HUES48 (cell line): ENCODE measurements around the gene DAD1.

ENCODE experiments used
- H3K27ac ChIP-seq: one replicate; pipeline ENCODE4 v1.7.0; 2013; ENCODE audit warnings: low read depth, low read length, inconsistent platforms
- H3K27me3 ChIP-seq: 2 replicates; pipeline ENCODE4 v1.6.1; 2013; ENCODE audit warnings: mild to moderate bottlenecking, low read length; ENCODE audit not compliant: control insufficient read depth, insufficient read depth
- H3K36me3 ChIP-seq: 2 replicates; pipeline ENCODE4 v1.6.1; 2013; ENCODE audit warnings: low read length; ENCODE audit not compliant: control insufficient read depth, insufficient read depth
- H3K4me1 ChIP-seq: 2 replicates; pipeline ENCODE4 v1.6.1; 2013; ENCODE audit warnings: mild to moderate bottlenecking, low read length; ENCODE audit not compliant: control insufficient read depth, insufficient read depth
- H3K4me3 ChIP-seq: 2 replicates; pipeline ENCODE4 v1.5.1; 2013; ENCODE audit warnings: mild to moderate bottlenecking, low read depth, low read length
- H3K9ac ChIP-seq: 2 replicates; pipeline ENCODE4 v1.6.1; 2013; ENCODE audit warnings: mild to moderate bottlenecking, low read depth, low read length, moderate library complexity
- H3K9me3 ChIP-seq: 2 replicates; pipeline ENCODE4 v1.6.1; 2013; ENCODE audit warnings: low read length; ENCODE audit not compliant: control insufficient read depth, insufficient read depth

DAD1 gene

DNA sequence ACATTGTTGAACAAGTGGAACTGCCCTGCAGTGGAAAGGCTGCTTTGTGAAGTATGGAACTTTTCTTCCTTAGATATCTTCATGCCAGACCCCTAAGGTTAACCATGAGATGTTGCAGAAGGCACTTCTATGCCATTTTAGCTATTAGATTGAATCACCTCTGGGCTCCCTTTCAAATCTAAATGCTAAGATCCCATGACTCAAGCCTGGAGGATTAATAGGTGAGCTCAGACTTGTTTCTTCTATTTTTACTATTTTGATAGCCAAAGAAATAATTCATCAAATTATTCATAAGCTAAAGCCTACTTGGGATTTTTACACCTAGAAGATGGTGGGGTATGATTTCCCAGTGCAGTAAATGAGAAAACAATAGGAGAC, 64.3 kb downstream of the DAD1 start:
- H3K4me3 ChIP-seq = no peak overlapping the region
- no peaks in the 10 kb centered on the region for H3K9me3 ChIP-seq
- H3K27ac ChIP-seq = no peak overlapping the region
- no peak overlapping the region for H3K9ac ChIP-seq
- H3K36me3 ChIP-seq = no peaks in the 10 kb centered on the region
- H3K4me1 ChIP-seq = no peaks in the 10 kb centered on the region
- no peaks in the 10 kb centered on the region for H3K27me3 ChIP-seq

GRCh38 chr14:22524115-22524783, 64.8 kb downstream of the DAD1 start:
- no peaks in the 10 kb centered on the region for H3K4me1 ChIP-seq
- no peaks in the 10 kb centered on the region for H3K36me3 ChIP-seq
- H3K4me3 ChIP-seq = no peak overlapping the region
- H3K27me3 ChIP-seq = no peaks in the 10 kb centered on the region
- H3K9me3 ChIP-seq = no peaks in the 10 kb centered on the region
- no peak overlapping the region for H3K9ac ChIP-seq
- H3K27ac ChIP-seq = no peak overlapping the region

- Histone ChIP-seq H3K4me3 (no peak overlapping the region), H3K27ac (no peak overlapping the region), H3K27me3 (no peaks in the 10 kb centered on the region), H3K9ac (no peak overlapping the region), H3K9me3 (no peaks in the 10 kb centered on the region), H3K4me1 (no peaks in the 10 kb centered on the region), H3K36me3 (no peaks in the 10 kb centered on the region)
These were observed 65.7 kb downstream of the DAD1 start for GRCh38 chr14:22523283-22523682.

- H3K27ac ChIP-seq = no peak overlapping the region
- H3K4me3 ChIP-seq = no peak overlapping the region
- H3K4me1 ChIP-seq = no peaks in the 10 kb centered on the region
- H3K9ac ChIP-seq = no peak overlapping the region
- H3K27me3 ChIP-seq = no peaks in the 10 kb centered on the region
- H3K9me3 ChIP-seq = no peaks in the 10 kb centered on the region
- H3K36me3 ChIP-seq = no peaks in the 10 kb centered on the region
These were observed 66.5 kb downstream of the DAD1 start for GRCh38 chr14:22522466-22522957.

GRCh38 chr14:22521449-22522239, 67.4 kb downstream of the DAD1 start:
- Histone ChIP-seq H3K4me1 (no peaks in the 10 kb centered on the region), H3K4me3 (no peak overlapping the region), H3K36me3 (no peaks in the 10 kb centered on the region), H3K27ac (no peak overlapping the region), H3K27me3 (no peaks in the 10 kb centered on the region), H3K9me3 (no peaks in the 10 kb centered on the region), H3K9ac (no peak overlapping the region)

DNA sequence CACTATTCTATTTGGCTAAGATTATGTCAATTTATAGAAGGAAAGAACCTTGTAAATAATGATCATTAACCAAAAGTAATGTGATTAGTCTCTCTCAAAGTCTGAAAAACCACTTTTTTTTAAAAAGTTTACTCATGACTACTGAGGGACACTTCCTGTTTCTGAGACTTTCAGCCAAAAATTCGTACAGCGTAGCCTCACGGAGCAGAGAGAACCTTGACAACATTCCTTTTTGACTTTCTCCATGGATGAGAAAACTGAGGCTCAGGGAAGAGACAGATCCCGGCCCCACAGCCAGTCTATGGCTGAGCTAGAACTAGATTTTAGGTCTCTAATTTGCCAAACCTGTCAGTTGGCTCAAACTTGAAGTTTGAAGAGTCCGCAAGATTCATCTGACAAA, 68.2 kb downstream of the DAD1 start:
- Histone ChIP-seq H3K4me3 (no peak overlapping the region), H3K27ac (no peak overlapping the region), H3K4me1 (no peaks in the 10 kb centered on the region), H3K9me3 (no peaks in the 10 kb centered on the region), H3K9ac (no peak overlapping the region), H3K27me3 (no peaks in the 10 kb centered on the region), H3K36me3 (no peaks in the 10 kb centered on the region)

GRCh38 chr14:22519877-22520685, 68.9 kb downstream of the DAD1 start:
- Histone ChIP-seq H3K4me1 (no peaks in the 10 kb centered on the region), H3K36me3 (no peaks in the 10 kb centered on the region), H3K9me3 (no peaks in the 10 kb centered on the region), H3K4me3 (no peak overlapping the region), H3K27ac (no peak overlapping the region), H3K9ac (no peak overlapping the region), H3K27me3 (no peaks in the 10 kb centered on the region)

DNA sequence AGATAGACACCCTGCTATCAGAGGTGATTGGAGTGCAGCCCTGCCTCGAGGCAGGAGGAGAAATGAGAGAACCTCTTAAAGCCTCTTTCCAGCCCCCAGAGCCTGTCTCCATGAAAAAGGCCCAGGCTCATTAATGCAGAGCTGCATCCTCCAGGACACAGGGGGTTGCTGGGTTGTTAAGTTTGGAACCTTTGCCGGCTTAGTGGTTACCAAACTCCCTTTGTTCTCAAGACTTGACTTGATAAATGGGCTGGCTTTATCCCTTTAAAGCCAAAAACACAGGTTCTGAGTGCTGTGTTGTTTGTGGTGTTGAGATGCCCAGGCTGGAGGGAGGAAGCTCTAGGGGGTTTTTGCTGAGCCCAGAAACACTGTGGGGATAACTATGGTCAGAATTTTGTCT, 71.0 kb downstream of the DAD1 start:
- H3K4me3 ChIP-seq = no peak overlapping the region
- no peaks in the 10 kb centered on the region for H3K36me3 ChIP-seq
- H3K9ac ChIP-seq = no peak overlapping the region
- no peaks in the 10 kb centered on the region for H3K27me3 ChIP-seq
- H3K4me1 ChIP-seq = no peaks in the 10 kb centered on the region
- no peak overlapping the region for H3K27ac ChIP-seq
- H3K9me3 ChIP-seq = no peaks in the 10 kb centered on the region

DNA sequence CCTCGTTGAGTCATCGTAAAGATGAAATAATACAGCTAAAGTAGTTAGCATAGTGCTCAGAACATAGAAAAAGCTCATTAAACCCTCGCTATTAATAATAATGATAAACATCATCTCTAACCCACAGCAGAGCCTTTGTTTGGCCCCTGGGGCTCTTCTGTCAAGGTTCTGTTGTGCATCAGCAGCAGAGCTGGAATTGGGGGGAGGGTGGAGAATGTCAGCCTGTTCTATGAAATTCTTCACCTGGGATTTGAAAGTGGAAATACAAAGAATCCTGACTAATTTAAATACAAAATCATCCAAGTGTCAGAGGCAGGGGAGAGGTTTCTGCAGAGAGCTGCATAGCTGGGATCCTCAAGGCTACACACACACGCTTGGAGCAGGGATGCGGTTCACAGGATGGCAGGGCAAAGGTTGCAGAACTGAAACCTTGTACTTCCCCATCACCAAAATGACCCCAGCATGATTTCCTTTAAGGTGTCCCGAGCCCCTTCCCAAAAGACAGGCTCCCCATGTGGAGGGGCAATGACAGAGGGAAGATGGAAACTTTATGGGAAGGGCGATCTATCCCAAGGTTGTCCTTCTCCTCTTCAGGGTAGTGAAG, 71.8 kb downstream of the DAD1 start:
- Histone ChIP-seq H3K27ac (no peak overlapping the region), H3K27me3 (no peaks in the 10 kb centered on the region), H3K9ac (no peak overlapping the region), H3K4me3 (no peak overlapping the region), H3K4me1 (no peaks in the 10 kb centered on the region), H3K9me3 (no peaks in the 10 kb centered on the region), H3K36me3 (no peaks in the 10 kb centered on the region)

DNA sequence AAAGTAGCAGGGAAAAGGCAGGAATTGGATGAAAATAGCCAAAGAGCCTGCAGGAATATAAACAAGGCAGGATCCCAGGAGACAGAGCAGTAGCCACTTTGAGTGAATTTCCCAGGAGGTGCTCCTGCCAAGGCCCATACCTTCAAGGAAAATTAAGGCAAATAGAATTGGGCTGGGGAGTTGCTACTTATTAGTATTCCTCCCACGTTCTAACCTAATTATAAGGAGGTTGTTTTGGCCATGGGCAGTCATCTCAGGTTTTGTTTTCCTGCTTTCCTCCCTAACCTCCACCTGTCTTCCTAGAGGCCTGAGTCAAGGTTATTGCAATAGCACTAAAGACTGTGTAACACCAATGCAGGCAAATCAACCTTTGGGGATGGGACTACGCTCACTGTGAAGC, 73.1 kb downstream of the DAD1 start:
- H3K36me3 ChIP-seq = no peaks in the 10 kb centered on the region
- no peak overlapping the region for H3K27ac ChIP-seq
- peaks cover 5% of the 10 kb centered on the region for H3K4me1 ChIP-seq

More for the DNA sequence above, 73.1 kb downstream of the DAD1 start:
- no peak overlapping the region for H3K9ac ChIP-seq
- no peaks in the 10 kb centered on the region for H3K27me3 ChIP-seq
- no peak overlapping the region for H3K4me3 ChIP-seq
- no peaks in the 10 kb centered on the region for H3K9me3 ChIP-seq
